ENCODE data around the gene BNC1.

DNA sequence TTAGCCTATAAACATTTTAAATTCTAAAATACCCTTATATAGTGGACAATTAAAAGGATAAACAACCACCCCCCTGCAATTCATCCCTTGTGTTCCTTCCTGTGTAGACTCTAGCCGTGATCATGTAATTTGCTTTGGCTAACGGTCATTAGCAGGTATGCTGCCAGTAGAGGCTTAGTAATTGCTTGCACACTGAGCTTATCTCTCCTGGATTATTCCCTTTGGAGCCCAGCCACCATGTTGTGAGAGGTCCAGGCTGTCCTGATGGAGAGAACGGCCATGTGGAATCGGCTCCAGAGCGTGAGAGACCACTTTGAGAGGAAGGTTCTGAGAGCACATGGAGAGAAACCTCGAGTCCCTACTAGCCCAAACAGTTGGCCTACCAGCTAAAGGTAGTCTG, 11.0 kb upstream of the BNC1 start:
- TF ChIP-seq, protein P1, sequence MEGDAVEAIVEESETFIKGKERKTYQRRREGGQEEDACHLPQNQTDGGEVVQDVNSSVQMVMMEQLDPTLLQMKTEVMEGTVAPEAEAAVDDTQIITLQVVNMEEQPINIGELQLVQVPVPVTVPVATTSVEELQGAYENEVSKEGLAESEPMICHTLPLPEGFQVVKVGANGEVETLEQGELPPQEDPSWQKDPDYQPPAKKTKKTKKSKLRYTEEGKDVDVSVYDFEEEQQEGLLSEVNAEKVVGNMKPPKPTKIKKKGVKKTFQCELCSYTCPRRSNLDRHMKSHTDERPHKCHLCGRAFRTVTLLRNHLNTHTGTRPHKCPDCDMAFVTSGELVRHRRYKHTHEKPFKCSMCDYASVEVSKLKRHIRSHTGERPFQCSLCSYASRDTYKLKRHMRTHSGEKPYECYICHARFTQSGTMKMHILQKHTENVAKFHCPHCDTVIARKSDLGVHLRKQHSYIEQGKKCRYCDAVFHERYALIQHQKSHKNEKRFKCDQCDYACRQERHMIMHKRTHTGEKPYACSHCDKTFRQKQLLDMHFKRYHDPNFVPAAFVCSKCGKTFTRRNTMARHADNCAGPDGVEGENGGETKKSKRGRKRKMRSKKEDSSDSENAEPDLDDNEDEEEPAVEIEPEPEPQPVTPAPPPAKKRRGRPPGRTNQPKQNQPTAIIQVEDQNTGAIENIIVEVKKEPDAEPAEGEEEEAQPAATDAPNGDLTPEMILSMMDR (conservative IDR thresholded peaks at IDR 0.05 in 1 of 2, IDR thresholded peaks at IDR 0.05 in 1 of 2; ENCODE audit: low read depth in 1 of 2, low read length in 2 of 2): no peak
- TF ChIP-seq EZH2 (IDR thresholded peaks at IDR 0.05; ENCODE audit: low read length, missing control alignments): no peak
